Upper lobe of left lung (tissue), 6 donors: ENCODE results near the gene ASB4. TPM values are rescaled to one million over a fixed set of nuclear protein-coding genes. Genes with fewer than 3 reads are reported as not detected.
A peak's percentile ranks its signal among the peaks of the same experiment; 100 is the strongest.

Experiments used
- ATAC-seq, 2 donors: fragments of 200-7000 bp; cut with Tn5 transposase; one replicate each; pipeline ENCODE4 v1.9.1; 2022; ENCODE audit warnings: mild to moderate bottlenecking in 2 of 2, moderate library complexity in 2 of 2; ENCODE audit not compliant: low FRiP score in 2 of 2
- DNase-seq, 2 donors: peaks; one replicate each; pipeline ENCODE4 v3.0.0-alpha.2; 2019 to 2020
- H3K27ac ChIP-seq, 4 donors: fragments of 200-600 bp; sonication (generic); one replicate each; pipeline ENCODE4 v1.5.1; 2016 to 2019
- H3K27me3 ChIP-seq, 4 donors: fragments of 200-600 bp; sonication (generic); one replicate each; pipeline ENCODE4 v1.5.1; 2017 to 2019
- H3K36me3 ChIP-seq, 4 donors: fragments of 200-600 bp; sonication (generic); one replicate each; pipeline ENCODE4 v1.5.1; 2016 to 2019
- H3K4me1 ChIP-seq, 4 donors: fragments of 200-600 bp; sonication (generic); one replicate each; pipeline ENCODE4 v1.5.1; 2018 to 2019
- H3K4me3 ChIP-seq, 4 donors: fragments of 200-600 bp; sonication (generic); one replicate each; pipeline ENCODE4 v1.5.1; 2017 to 2019; ENCODE audit warnings: mild to moderate bottlenecking in 2 of 4, moderate library complexity in 1 of 4
- H3K9me3 ChIP-seq, 4 donors: fragments of 200-600 bp; sonication (generic); one replicate each; pipeline ENCODE4 v1.5.1; 2018 to 2019
- CTCF ChIP-seq, 6 experiments: fragments of 450-650 bp in 4 of 6; fragments of 200-600 bp in 2 of 6; sonication (generic) in 2 of 6; IDR thresholded peaks; one replicate each; pipeline ENCODE4 v1.5.1; 2016 to 2019; ENCODE audit warnings: antibody characterized with exemption in 6 of 6
- EP300 ChIP-seq, 4 donors: sonication (generic); formaldehyde crosslinking; IDR thresholded peaks; one replicate each; pipeline ENCODE4 v1.5.1; 2017; ENCODE audit warnings: antibody characterized with exemption in 4 of 4, control low read depth in 2 of 4
- POLR2A ChIP-seq, 4 donors: fragments of 450-650 bp; IDR thresholded peaks; one replicate each; pipeline ENCODE4 v1.5.1; 2016 to 2017; ENCODE audit warnings: antibody characterized with exemption in 4 of 4, mild to moderate bottlenecking in 2 of 4
- POLR2AphosphoS5 ChIP-seq, 2 donors: sonication (generic); formaldehyde crosslinking; IDR thresholded peaks; one replicate each; pipeline ENCODE4 v1.5.1; 2017; ENCODE audit warnings: antibody characterized with exemption in 2 of 2
- WGBS, 2 donors: methylation state at CpG; one replicate each; pipeline ENCODE4 v1.1.5; 2017 to 2018; 5-methylcytosine and 5-hydroxymethylcytosine counted together
- total RNA-seq, 6 donors: library from RNA; depleted of rRNA in 4 of 6; stranded (reverse); fragments of >200 nt in 4 of 6; gene quantifications; one replicate each; pipeline versions ENCODE4 v1.1.0 to v1.2.1, GENCODE V29; 2016 to 2021
- donor health status: DM: no; HTN: no; CAD: no; lungs with moderate emphysema.
- donor health status: DM: no; HTN: yes; CAD: no; lungs with severe emphysema.

Gene ASB4
- total RNA-seq, 6 donors from 2014 or later = 0.20 to 2.4 (median 1.0) TPM; not detected in 1

- no peaks in the 10 kb centered on the region for H3K9me3 ChIP-seq
- DNase-seq (peak in 1 of 2 donors; percentile 60), ATAC-seq (peak; percentile 30 to 49)
- no peaks in the 10 kb centered on the region for H3K36me3 ChIP-seq
- peaks cover 0 to 15% (median 3%) of the 10 kb centered on the region in 4 donors for H3K4me1 ChIP-seq
- no peak overlapping the region for H3K27ac ChIP-seq
- H3K4me3 ChIP-seq = peak overlapping the region in 3 of 4 donors; percentile 15 to 33 (median 23)
- 48 to 50% methylated on average over 18 of the region's 18 CpGs for WGBS, 2 donors
- TF ChIP-seq POLR2AphosphoS5 (IDR thresholded peaks at IDR 0.05) = no peak
- peak in 4 of 6 experiments; percentile 16 to 40 (median 20) for TF ChIP-seq CTCF (IDR thresholded peaks at IDR 0.05)
- no peak for TF ChIP-seq EP300 (IDR thresholded peaks at IDR 0.05)
- no peak for TF ChIP-seq POLR2A (IDR thresholded peaks at IDR 0.05)
- H3K27me3 ChIP-seq = no peaks in the 10 kb centered on the region
Observed at GRCh38 chr7:95478272-95479037, 7.3 kb upstream of the ASB4 start.

GRCh38 chr7:95479992-95480624 is 5.6 kb upstream of the ASB4 start:
- TF ChIP-seq POLR2AphosphoS5 (IDR thresholded peaks at IDR 0.05) (no peak), EP300 (IDR thresholded peaks at IDR 0.05) (no peak), POLR2A (IDR thresholded peaks at IDR 0.05) (no peak), CTCF (IDR thresholded peaks at IDR 0.05) (no peak)
- H3K27ac ChIP-seq = no peak overlapping the region
- no peak overlapping the region for H3K4me3 ChIP-seq
- H3K4me1 ChIP-seq = peaks cover 0 to 15% (median 3%) of the 10 kb centered on the region in 4 donors
- no peak for DNase-seq
- H3K27me3 ChIP-seq = no peaks in the 10 kb centered on the region
- no peaks in the 10 kb centered on the region for H3K9me3 ChIP-seq
- ATAC-seq = no peak
- H3K36me3 ChIP-seq = no peaks in the 10 kb centered on the region

GRCh38 chr7:95481271-95482165 is 4.2 kb upstream of the ASB4 start:
- 94% methylated on average over 3 of the region's 3 CpGs for WGBS, 2 donors
- TF ChIP-seq EP300 (IDR thresholded peaks at IDR 0.05) (no peak), POLR2AphosphoS5 (IDR thresholded peaks at IDR 0.05) (no peak), CTCF (IDR thresholded peaks at IDR 0.05) (no peak), POLR2A (IDR thresholded peaks at IDR 0.05) (no peak)
- H3K36me3 ChIP-seq = no peaks in the 10 kb centered on the region
- peaks cover 0 to 9% (median 3%) of the 10 kb centered on the region in 4 donors for H3K4me1 ChIP-seq
- H3K27me3 ChIP-seq = no peaks in the 10 kb centered on the region
- H3K9me3 ChIP-seq = no peaks in the 10 kb centered on the region
- DNase-seq = no peak
- H3K4me3 ChIP-seq = no peak overlapping the region
- H3K27ac ChIP-seq = no peak overlapping the region
- ATAC-seq = no peak

GRCh38 chr7:95482424-95482823 is 3.3 kb upstream of the ASB4 start:
- H3K36me3 ChIP-seq = no peaks in the 10 kb centered on the region
- H3K27ac ChIP-seq = no peak overlapping the region
- no peaks in the 10 kb centered on the region for H3K27me3 ChIP-seq
- H3K9me3 ChIP-seq = no peaks in the 10 kb centered on the region
- 74 to 80% methylated on average over 4 of the region's 4 CpGs for WGBS, 2 donors
- no peak for TF ChIP-seq POLR2A (IDR thresholded peaks at IDR 0.05)
- no peak for TF ChIP-seq EP300 (IDR thresholded peaks at IDR 0.05)
- no peak for TF ChIP-seq POLR2AphosphoS5 (IDR thresholded peaks at IDR 0.05)
- H3K4me1 ChIP-seq = peaks cover 0 to 4% (median 0%) of the 10 kb centered on the region in 4 donors
- no peak overlapping the region for H3K4me3 ChIP-seq
- DNase-seq (no peak), ATAC-seq (no peak)
